GM12875 (cell line): ENCODE results near the gene FGA.
A peak's percentile ranks its signal among the peaks of the same experiment; 100 is the strongest.

ENCODE experiments used
- H3K4me3 ChIP-seq: one replicate; pipeline ENCODE4 v1.5.1; 2011; ENCODE audit warnings: low read depth, low read length, control low read depth
- TF ChIP-seq, protein P1 (sequence below): IDR thresholded peaks from 2 replicates; pipeline ENCODE4 v1.5.1; 2011; ENCODE audit warnings: low read depth, mild to moderate bottlenecking, control low read depth, inconsistent platforms, low read length, moderate library complexity, borderline replicate concordance; ENCODE audit not compliant: insufficient read depth

The FGA gene

GRCh38 chr4:154623436-154623835 is 32.9 kb upstream of the FGA start:
- no peak overlapping the region for H3K4me3 ChIP-seq
- TF ChIP-seq, protein P1, sequence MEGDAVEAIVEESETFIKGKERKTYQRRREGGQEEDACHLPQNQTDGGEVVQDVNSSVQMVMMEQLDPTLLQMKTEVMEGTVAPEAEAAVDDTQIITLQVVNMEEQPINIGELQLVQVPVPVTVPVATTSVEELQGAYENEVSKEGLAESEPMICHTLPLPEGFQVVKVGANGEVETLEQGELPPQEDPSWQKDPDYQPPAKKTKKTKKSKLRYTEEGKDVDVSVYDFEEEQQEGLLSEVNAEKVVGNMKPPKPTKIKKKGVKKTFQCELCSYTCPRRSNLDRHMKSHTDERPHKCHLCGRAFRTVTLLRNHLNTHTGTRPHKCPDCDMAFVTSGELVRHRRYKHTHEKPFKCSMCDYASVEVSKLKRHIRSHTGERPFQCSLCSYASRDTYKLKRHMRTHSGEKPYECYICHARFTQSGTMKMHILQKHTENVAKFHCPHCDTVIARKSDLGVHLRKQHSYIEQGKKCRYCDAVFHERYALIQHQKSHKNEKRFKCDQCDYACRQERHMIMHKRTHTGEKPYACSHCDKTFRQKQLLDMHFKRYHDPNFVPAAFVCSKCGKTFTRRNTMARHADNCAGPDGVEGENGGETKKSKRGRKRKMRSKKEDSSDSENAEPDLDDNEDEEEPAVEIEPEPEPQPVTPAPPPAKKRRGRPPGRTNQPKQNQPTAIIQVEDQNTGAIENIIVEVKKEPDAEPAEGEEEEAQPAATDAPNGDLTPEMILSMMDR: no peak

DNA sequence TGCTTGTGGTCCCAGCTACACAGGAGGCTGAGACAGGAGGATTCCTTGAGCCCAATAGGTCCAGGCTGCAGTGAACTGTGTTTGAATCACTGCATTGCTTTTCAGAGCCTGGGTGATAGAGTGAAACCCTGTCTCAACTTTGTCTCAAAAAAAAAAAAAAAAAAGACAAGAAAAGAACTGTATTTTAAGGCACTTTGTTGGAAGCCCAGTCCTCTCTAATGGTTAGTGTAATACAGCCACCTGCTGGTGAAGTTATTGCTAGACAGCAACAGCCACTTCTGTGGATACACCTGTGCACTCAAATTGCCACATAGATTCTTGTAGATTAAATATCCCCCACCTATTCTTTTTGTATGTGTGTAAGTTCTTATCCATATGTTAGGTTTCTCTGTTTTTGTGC is 32.1 kb upstream of the FGA start:
- TF ChIP-seq, protein P1: peak; percentile 42; the same call in 1 of the 2 replicates

DNA sequence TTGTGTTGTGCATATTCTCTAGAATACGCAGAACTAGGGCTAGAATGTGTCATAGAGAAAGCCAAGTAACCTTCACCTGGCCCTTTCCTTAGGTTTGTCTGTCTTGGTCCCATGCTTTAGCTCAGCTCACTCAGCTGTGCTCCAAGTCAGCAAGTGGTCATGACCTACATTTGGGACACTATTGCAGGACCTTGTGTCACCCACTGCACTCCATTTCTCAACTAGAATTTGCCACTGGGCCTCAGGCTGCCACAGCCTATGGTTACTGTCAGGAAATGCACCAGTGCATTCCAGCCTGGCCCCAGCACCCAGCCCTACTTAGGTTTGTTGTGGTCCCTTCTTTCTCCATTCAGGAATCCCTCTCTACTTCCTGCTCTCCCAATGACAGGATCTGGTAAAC is 29.6 kb upstream of the FGA start:
- TF ChIP-seq, protein P1: no peak
- H3K4me3 ChIP-seq: no peak overlapping the region

More for the DNA sequence above, 32.1 kb upstream of the FGA start:
- no peak overlapping the region for H3K4me3 ChIP-seq

DNA sequence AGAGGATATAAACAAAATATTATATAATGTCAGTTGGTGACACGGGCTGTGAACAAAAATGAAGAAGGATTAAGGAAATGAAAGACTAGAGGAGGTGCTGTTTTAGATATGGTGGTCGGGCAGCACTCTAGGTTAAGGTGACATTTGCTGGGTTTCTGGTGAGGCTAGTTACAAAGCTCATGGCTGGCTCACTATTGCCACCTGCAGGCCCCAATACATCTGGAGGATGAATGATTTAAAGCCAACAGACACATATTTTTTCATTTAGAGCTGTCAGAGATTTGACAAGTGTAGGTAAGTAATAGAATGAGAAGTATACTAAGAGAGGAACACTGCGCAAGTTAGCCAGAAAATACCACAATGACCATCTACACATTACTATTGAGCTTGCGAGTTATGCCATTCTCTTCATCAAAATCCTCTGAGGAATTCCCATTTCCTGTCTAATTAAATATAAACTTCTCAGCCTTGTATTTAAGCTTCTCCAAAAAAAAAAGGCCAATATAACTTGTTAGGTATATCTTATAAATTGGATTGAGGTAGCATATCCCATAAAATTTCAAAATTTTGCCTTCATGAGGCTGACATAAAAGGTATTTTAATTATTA is 28.3 kb upstream of the FGA start:
- TF ChIP-seq, protein P1: peak; percentile 70
- no peak overlapping the region for H3K4me3 ChIP-seq

DNA sequence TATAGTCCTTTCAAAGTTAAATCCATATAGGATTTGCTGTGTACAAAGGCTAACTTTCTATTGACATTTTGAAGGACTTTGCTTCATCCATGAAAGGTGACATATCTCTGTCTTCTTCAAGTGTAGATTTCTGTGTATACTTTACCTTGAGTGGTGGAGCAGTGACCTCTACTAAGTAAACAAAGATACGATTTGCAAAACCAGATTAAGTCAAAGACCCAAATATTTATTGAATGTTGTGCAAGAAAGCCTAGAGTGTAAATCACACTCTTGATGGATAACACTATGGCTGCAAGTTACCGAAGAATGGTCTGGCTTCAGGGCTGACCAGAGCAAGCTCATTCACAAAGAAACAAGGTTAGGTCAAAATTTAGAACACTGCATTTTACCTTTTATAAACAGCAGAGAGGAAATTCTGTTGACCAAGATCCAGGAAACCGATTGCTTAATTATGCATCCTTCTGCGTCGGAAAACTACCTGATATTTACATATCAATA is 27.3 kb upstream of the FGA start:
- no peak overlapping the region for H3K4me3 ChIP-seq
- TF ChIP-seq, protein P1: no peak

GRCh38 chr4:154616731-154617130 is 26.2 kb upstream of the FGA start:
- TF ChIP-seq, protein P1: no peak
- no peak overlapping the region for H3K4me3 ChIP-seq

DNA sequence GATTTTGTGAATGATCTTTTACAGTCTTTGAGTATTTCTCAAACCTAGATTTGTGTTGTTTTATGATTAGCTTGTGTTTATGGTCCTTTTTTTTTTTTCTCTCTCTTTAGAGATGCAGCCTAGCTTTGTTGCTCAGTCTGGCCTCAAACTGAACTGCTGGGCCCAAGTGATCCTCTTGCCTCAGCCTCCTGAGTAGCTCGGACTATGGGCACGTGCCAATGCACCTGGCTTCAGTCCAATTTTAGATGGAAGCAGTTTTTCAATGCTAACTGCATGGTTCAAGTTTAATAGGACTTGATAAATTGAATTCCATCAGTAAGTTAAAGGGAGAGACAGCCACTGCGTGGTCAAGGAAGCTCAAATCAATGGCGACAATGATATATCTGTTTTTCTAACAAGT is 25.7 kb upstream of the FGA start:
- TF ChIP-seq, protein P1: no peak
- no peak overlapping the region for H3K4me3 ChIP-seq
